T-helper 1 cell treated with Interleukin-12 subunit alpha and Interleukin-12 subunit beta and Interleukin-4 antibody, amounts not matched to agents 30 ng/mL and 1 ng/mL, for 36 hours (primary cell): ENCODE data around the gene SORL1. TPM values are rescaled to one million over a fixed set of nuclear protein-coding genes. Genes with fewer than 3 reads are reported as not detected.

ENCODE experiments used
- intact Hi-C: fragments of 100-400 bp; cut with micrococcal nuclease; formaldehyde crosslinking; loops from one replicate; pipeline ENCODE4 v1.15.1; 2024
- total RNA-seq: library from RNA; stranded (reverse); gene quantifications from 2 replicates; pipeline ENCODE4 v1.2.3, GENCODE V29; 2022

SORL1 gene
- total RNA-seq, 1 donor from 2014 or later, result 125 TPM

DNA sequence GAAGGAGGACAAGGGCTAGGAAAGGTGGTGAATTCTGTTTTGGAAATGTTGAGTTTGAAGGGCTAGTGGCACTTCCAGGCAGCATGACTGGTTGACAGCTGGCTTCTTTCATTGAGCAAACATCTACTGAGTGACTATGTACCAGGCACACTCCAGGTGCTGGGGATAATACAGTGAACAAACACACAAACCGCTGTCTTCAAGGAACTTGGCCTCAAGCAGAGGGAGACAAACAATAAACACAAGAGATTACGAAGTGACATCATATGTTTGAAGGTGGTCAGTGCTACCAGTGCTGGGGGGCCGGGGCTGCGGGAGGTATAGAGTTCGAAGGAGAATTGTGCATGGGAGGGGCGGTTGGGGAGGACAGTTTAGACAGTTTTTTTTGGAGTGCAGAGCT, 197.7 kb downstream of the SORL1 start:
- intact Hi-C loops, result no loop called here

DNA sequence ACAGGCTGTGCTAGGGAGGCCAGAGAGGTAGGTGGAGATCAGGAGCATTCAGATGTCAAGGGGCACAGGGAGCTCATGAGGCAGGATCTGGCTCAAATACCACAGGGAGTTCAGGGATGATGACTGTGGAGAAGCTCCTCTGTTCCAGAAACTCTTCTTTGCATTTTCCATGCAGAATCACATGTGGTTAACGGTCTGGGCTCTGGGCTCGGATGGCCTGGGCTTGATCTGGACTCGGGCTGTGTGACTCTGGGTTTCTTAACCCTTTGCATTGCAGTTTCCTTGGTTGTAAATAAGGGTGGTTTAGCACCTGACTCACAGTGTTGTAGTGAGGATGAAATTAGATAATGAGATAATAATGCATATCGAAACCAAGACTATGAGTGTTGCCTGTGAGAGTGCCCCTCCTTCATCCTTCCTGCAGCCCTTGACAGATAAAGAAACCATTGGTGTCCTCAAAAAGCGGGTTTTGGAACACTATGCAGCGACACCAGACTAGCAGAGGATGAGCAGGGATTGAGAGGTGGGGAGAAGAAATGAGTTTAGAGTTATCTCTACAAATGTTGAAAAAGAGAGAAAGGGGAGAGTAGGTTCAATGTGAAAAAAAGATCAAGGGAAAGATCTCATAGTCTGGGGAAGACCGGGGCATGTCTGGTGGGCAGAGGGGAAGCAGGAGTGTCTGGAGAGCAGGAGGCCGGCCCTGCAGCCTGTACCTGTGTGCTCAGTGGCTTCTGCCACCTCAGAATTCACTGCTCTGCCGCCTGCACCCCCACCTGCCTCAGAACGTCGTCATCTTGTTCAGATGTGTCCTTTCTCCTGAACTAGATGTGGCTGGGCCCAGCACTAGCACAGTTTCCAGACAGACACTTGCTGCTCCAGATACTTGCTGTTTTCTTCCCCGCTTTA, 198.5 kb downstream of the SORL1 start:
- intact Hi-C loops, result no loop called here

DNA sequence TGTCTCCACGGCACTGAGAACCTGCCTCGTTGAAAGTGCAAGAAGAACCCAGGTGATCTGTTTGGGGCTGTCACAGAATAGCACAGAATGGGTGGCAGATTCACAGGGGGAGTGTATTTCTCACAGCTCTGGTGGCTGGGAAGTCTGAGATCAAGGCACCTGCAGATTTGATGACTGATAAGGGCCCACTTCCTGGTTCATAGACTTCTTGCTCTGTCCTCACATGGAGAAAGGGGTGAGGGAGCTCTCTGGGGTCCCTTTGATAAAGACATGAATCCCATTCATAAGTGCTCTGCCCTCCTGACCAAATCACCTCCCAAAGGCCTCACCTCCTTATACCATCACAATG, 199.1 kb downstream of the SORL1 start:
- intact Hi-C loops, result no loop called here

DNA sequence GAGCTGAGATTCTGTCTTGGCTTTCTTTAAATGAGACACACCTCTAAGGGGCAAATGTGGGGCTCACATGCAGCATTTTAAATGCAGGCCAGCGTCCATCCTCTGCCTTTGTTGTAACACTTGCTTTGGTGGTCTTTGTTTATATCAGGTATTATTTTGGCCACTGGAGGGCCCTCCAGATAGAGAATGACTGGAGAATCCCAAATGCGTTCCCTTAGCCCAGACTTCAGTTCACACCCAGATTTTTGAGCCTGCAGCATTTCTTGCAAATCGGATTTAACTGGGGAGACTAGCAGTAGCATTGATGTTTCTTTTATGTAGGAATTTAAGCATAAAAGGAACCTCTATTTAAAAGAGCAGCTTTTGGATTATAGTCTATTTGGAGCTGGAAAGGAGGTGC, 200.9 kb downstream of the SORL1 start:
- intact Hi-C loops, result no loop called here

DNA sequence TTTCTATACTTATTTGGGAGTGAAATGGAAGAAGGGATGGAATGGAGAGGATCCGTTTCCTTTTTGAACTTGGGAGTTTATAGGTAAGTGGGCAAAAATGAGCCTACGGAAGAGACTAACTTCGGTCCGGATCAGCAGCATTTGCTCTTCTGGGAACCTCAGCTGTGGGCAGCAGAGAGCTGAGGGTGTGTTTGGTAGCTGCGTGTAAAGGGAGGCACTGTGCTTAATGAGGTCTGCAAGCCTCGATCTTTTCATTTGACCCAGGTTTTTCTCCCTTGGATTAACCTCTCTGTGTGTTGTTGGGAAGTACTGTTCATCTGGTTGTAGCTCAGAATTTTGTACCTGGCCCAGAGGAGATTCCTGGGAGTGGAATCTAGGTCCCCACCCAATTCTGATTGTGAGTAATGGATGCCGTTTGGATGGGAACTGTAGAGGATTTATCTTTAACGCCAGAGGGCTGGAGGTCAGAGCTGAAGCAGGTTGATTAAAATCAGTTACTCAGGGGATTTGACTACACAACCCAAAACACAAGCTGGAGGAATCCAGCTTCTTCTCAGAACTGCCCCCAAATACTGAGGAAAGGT, 202.2 kb downstream of the SORL1 start:
- intact Hi-C loops, result loop anchor here (2.0 kb wide), 2 partner anchors 336 to 362 kb away; partner anchors contain the start of gene SC5D

DNA sequence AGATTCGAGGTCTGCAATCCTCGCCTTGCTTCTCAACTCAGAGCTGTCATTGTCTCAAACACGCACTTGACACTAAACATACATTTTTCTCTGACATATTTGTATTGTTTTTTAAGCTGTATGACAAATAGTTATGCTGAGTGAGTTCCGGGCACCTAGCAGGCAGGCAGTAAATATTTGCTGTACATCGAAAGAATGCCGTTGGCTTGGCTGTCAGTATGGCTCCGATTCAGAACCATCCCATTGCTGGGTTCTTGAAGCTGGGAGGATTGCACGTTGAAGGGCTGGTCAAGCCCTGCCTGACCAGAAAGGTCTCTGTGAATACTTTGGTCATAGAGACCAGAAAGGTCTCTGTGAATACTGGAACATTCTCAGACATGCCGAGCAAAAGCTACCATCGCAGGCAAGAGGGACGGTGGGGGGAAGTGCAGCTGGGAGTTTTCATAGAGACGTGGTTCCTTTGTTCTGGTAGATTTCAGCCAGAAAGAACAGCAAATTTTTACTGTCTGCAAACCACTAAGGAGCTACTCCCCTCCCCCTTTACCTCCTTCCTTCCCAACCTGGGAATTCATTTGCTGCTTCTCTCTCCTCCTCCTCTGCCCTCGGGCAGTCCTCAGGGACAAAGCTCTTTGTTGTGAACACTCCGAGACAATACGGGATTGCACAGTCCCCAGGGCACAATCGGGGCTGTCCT, 202.9 kb downstream of the SORL1 start:
- intact Hi-C loops, result loop anchor here (1.0 to 2.0 kb wide), 4 partner anchors 336 to 850 kb away; partner anchors contain the start of gene SC5D

DNA sequence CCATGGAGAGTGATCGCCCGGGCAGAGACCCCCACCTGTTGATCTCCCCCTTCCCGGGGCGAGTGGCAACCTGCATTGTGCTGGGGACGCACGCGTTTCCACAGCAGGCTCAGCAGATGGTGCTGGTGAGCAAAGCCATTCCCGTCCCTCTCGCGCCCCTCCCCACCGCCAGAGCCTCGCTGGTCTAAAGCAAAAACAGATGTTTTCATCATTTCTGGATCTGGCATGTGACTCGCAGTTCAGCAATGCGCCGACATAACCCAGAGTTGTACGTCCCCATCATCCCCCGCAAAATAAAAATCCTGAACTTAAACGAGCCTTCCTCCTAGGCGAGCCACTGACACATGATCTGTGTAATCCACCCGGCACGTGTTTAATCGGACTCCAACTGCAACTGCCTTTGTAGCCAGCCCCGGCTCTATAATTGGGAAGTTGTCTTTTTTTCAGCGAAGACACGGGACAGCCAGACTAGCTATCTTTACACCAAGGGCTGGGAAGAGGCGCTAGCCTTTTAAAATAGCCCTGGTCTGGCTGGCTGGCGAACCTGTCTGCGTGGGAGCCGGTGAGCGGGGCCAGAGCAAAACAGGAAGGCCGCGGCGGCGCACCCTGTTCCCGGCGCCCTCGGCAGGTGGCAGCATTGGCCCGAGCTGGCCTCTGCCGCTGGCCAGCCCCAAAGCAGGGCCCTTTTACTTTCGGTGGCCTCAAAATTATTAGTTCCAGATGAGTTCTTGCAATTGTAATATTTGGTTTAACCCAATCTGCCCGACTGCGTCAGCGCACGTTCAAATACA, 203.6 kb downstream of the SORL1 start:
- intact Hi-C loops, result loop anchor here (1.0 to 2.0 kb wide), 4 partner anchors 337 to 850 kb away; partner anchors contain the start of gene SC5D

DNA sequence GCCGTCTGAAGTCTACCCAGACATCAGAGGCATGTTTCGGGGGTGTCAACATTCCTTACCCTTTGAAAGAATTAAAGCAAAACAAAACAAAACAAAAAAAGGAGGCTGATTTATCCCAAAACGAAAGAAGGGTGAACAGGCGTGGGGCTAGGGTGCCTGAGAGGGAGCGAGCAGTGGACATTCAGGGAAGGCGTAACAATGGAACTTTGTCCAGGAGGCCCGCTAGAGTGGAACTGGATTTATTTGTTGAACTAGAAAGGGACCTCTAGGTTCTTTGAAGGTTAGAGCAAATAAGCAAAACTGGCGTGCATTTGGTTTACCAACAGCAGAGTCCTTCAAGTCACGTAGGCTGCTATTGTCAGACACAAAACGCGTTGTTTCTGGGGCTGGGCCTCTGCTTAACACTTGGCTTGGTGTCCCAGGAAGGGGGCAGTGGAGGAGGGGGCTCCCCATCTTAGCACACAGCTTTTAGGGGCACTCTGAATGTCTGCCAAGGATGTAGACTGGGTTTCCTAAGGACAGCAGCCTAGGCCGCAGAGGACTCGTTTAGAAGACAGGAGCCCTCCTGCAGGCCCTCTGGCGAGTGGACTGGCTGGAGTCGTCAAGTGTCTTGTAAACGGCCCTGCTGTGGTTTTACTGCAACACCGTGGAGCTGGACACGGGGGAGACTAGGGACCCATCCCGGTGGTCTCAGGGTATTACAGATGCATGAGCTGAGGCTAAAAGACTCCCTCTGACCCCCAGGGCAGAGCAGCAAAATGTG, 204.4 kb downstream of the SORL1 start:
- intact Hi-C loops, result no loop called here

DNA sequence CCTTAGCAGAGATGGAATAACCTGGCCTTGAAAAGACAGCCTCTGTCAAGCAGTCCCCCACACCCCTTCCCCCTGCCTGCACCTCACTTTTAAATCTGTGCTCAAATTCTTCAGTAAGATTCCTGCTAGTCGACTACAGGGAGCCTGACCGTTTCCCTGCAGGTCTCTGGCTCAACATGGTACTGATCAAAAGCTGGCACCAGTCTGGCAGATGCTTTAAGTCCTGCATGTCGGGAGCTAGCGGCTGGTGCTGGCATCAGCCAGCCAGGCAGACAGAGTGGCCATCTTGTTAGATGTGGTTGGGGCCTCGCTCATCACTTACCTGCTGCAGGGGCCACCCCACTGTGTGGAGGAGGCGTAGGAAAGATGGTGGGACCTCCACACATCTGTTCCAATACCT, 205.0 kb downstream of the SORL1 start:
- intact Hi-C loops, result no loop called here

DNA sequence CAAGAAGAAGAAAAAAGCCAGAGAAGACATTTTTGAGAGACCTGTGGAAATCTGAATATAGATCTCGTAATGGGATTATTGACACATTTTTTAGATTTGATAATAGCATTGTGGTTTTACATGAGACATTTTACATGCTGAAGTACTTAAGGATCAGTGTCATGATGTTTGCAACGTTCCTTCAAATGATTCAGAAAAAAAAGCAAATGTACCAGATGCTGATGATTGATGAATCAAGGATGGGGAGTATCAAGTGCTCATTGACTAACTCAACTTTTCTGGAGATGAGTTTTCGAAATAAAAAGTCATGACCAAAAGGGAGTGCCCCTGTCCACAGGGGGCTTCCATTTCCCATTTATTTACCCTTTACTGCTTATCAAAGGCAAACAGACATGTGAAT, 207.7 kb downstream of the SORL1 start:
- intact Hi-C loops, result no loop called here

DNA sequence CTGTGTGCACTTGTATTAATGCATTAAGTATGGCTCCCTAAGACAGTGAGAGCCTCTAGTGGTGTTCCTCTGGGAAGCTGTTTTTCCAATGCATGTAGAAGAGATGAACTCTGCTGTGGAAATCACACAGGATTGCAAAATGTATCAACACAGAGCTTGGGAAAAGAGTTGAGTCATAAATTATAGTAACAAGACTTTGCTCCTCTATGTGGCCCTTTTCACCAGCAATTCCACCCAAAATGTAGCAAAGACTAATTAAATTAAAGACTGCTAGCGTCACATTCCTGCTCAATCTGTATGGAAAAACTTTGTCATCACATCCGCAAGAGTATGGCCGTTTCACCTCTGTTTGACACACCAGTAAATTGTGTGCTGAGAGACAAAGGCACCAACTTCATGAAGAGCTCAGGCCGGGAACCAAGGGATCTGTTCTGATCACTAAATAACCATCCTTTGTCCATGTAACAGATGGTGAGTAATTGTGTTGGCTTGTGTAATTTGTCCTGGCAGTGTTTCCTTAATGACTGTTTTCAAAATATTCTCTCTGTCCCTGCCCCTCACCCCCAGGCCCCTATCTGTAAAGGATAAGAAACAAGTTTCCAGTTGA, 209.9 kb downstream of the SORL1 start:
- intact Hi-C loops, result no loop called here

DNA sequence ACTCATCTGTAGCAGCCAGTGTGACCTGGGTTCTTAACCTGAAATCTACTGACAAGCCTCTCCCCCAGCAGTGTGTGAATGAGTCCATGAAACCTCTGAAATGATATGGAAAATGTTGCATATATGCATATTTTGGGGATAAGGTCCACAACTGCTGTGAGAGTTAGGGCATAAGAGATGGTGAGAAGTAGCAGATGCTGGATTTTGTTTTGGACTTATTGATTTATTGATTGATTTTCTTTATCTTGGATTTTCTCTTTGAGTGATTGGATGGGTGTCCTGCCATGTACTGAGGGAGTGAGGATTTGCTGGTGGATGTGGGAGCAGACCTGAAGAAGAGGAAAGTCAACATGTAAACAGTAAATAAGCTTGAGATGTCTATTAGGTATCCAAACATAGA, 212.0 kb downstream of the SORL1 start:
- intact Hi-C loops, result no loop called here

DNA sequence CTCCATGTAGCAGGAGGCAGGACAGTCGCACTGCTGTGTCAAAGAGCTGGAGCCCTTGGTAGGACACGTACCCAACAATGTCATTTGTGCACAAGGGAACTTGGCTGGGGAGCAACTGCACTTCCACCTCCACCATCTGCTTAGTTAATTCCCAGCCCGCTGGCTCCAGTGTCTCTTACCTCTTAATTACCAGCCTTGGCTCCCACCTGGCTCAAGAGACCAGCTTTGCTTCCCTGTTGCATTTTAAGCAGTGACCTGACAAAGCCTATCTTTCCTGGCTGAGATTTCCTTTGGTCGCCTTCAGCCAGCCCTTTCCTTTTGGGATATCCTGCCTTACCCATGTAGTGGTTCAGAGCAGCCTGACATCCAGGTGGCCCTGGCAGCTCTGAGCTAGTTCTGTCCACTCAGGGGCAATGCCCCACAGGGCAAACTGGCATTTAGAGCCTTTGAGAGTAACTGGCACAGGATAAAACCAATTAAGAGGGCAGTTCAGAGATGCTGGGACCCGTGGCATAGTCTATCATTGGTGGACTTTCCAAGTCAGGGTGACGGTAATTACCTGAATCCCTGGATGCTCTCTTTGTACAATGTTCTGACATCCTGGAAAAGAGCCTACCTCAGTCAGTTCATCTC, 213.2 kb downstream of the SORL1 start:
- intact Hi-C loops, result no loop called here

DNA sequence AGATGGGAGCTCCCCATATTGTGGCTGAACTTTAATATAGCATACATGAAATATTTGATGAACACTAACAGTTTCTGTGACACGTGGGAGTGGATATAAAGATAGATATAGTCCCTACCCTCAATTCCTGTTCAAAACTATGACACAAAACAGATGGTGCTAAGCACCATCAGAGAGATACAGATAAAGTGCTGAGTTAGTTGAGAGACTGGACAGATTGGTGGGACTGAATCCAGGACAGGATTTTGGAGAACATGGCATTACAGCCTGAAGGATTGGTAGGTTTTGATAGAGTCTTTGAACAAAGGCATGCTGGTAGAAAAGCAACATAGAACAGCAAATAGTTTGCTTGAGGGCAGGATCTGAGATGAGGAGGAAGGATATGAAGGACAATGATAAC, 215.7 kb downstream of the SORL1 start:
- intact Hi-C loops, result no loop called here

DNA sequence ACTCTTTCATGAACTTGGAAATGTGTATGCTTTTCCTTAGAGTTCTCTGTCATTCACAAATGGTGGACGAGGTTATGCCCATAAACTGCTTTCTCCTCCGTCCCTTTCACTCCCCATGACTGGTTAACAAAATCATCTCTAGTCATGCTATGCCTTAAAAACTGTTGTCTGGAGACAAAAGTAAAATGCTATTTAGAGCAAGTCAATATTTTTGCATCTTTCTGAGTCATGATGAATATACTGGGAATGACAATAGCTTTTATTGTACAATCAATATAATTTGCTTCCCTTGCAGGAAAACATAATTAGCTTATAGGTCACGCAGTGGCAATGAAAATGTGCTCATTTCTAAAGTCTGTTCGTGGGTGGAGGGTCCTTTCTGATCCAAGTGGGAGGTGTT, 217.3 kb downstream of the SORL1 start:
- intact Hi-C loops, result no loop called here

DNA sequence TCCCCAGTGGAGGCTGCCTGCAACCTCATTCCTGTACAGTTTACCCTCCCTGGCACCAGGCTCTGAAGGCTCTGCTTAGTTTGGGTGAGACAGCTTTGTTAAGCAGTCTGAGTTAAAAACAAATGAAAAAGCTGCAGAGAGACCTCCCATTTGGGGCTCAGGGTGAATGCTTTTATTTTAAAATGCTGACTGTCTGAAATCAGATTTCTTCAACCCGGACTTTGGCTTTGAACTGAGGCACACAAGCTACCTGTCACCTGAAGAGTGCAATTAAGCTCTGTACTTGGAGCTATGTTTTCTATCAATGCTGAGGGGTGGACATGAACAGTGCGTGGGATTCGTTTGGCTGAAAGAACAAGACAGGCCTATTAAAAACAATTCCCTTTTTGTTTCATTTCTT, 218.2 kb downstream of the SORL1 start:
- intact Hi-C loops, result no loop called here

DNA sequence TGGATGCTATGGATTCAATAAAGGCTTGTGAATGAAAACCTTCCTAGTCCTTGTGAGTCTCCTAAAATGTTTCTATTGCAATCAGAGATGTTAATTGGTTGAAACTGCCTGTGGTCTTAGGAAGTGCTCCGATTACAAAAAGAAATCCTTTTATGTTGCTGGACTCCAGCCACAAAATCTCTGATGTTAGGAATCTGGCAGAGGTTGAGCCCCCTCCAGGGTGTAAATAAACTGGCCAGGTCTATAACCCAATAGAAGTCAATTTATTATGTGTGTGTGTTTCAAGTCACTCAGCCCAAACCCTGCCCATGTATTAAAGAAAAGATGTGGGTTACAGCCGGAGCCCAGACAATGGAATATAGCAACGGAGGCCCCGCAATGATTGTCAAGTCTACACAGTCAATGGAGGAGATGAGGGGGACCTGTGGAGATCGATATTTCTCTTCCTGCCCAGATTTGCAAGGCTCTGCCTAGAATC, 218.7 kb downstream of the SORL1 start:
- intact Hi-C loops, result no loop called here

DNA sequence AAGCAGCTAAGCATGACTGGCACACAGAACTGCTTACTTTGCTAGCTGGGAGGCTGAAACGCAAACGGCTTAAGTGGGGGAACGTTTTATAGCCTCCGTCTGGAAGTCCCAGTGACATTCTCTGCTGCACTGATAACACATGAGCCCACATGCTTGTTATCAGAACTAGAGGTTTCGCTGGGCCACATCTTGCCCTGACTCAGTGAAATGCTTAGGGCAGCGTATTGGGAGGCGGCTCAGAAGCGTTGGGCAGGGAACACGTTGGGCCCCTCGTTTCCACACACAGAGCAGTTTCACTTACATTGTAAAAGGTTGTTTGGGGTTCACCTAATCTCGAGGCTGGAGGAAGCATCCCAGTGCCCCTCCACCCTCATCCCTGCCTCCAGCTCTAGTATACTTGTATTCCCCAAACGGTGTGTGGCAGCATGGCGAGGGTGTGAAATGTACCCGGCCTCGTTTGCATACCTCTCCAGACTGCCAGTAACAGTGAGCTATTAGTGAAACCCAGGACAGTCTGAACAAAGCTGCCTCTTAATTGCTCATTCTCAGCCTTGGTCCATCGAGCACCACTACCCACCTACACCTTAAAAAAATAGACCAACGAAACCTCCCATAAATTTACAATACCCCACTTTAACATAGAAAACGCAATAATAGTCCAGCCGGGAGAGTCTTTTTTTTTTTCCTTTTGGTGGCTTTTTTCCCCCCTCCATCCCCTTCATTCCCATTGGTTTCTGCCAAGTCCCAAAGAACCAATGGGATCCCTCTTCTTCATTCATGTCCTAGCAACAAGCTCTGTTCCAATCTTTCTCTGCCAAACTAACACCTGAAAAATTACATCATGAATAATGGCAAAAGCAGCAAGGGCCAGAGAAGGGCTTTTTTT, 219.4 kb downstream of the SORL1 start:
- intact Hi-C loops, result no loop called here
